GM18526 (cell line): Measurements from ENCODE around the gene LRP4.

Source experiments
- POLR2A ChIP-seq: IDR thresholded peaks from 3 replicates; pipeline ENCODE4 v1.6.1; 2011; ENCODE audit not compliant: insufficient read length; ENCODE audit errors: extremely low read depth

Gene LRP4

DNA sequence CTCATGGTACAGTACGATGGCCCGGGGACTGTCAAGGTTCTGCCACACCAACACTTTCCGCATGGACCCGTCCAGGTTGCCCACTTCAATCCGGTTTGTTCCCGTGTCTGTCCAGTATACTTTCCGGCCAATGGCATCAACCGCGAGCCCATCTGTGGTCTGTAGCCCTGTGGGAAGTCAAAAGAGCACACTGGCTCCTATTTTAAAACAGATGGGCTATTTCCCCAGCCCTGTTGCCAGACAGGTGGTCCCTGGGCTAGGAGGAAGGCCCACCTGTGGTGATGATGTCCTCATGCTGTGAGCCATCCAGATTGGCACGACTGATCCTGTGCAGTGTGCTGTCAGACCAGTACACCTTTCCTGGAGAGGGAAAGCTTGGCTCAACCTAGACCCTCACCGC lies 41.9 kb downstream of the LRP4 start:
- TF ChIP-seq POLR2A = no peak

DNA sequence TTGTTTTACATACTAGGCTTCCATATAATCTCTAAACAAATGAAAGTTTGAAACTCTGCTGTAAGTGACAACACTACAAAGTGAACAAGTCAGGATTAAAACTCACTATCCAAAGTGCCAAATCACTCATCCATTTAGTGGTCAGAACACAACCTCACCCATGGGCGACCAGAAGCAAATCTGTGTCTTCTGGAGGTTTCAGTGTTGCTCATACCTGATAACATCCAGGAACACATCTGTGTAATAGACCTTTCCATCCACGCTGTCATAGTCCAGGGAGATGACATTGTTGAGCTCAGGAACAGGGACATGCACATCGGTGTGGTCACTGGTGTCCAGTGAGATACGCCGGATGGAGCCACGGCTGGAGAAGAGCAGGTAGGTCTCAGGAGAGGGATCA lies 43.8 kb downstream of the LRP4 start:
- no peak for TF ChIP-seq POLR2A

DNA sequence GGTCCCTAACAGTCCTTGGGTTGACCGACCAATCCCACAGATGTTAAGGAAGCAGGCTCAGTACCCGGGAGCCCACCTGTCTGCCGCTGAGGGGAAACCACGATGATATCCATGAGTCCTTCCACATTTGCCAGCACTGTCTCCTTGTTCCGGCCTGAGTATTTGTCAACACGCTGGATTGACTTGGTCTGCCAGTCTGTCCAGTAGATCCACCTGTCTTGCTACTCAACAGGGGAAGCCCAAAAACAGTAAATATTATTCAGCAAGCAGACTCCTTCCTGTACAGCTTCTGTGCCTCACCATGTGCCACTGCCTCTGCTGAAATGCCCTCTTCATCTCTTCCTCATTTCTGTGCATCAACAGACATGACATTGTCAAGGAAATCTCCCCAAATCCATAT lies 49.4 kb downstream of the LRP4 start:
- no peak for TF ChIP-seq POLR2A

DNA sequence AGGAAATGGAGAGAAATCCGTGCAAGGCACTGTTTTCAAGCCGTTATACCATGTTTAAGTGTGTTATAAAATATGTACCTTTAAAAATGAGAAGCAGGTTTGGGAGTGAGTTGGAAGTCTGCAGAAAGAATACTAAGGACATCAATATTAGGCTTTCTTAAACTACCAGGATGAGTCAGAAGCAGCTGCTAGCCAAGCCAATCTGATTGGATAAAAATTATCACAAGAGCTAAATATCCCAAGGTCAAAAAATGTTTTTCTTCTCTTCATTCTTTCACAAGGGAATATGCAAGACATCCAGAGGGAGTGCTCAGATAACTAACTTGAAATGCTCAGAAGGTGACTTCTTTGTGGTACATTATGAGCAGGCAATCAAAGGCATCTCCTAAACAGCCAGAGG lies 53.0 kb downstream of the LRP4 start:
- no peak for TF ChIP-seq POLR2A

DNA sequence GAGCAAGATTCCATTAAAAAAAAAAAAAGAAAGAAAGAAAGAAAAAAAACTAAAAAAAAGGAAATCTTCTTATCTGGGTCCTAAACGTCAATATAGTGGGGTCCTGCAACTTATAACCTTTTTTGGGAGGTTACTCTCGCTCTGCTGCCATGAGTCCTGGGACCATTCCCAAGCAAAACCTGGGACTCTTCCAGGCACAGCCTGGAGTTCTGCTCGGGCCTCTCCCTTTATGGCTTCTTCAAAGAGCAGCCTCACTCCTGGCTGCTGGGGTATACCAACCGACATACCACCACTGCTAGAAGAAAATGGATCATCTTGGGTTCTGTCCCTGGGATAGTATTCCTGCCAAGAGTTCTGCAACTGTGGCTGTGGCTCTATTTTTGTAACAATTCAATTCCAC lies 58.1 kb downstream of the LRP4 start:
- no peak for TF ChIP-seq POLR2A

DNA sequence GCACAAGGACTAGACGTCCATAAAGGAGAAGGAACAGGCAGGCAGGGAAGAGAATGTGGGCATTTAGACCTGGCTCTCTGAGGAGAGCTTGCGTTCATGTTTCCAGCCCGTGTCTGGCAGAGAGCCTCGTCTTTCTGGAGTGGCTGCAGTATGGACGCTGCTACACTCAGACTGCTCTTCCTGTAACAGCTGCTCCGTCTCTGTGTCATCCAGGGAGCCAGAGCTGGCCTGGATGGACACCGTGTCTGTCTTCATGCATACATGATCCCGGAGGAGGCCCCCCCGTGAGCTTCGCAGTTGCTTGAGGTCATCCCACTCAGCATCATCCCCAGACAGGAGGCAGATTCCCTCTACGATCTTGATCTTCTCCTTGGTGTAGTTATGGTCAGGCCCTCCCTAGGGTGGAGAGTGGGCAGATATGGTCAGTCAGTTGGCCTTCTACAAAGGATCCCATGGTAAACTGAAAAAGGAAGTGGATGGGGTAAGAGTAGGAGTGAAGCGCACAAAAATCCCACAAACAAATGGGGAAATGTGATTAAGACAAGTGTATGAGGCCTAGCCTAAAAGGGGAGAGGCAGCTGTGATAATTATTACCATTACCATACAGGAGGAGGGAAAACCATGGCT lies 59.3 kb downstream of the LRP4 start:
- TF ChIP-seq POLR2A = no peak

DNA sequence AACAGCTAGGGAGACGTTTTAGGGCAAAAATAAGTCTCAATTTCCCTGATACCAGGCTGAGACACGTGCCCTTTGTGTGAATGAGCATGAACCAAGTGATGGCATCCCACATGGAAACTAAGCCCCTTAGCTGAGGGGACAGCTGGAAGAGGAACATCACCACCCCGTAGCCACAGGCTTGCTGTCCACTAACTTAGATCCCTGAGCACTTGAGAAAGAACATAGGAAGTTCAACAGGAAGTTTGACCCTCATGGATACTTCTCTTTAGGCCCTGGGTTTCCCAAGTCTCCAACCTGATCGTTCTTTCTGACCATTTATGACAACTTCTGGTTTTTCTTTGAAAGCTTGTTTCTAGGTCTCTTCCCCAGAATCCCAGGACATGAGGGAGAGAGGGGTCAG lies 60.7 kb downstream of the LRP4 start:
- TF ChIP-seq POLR2A = no peak

DNA sequence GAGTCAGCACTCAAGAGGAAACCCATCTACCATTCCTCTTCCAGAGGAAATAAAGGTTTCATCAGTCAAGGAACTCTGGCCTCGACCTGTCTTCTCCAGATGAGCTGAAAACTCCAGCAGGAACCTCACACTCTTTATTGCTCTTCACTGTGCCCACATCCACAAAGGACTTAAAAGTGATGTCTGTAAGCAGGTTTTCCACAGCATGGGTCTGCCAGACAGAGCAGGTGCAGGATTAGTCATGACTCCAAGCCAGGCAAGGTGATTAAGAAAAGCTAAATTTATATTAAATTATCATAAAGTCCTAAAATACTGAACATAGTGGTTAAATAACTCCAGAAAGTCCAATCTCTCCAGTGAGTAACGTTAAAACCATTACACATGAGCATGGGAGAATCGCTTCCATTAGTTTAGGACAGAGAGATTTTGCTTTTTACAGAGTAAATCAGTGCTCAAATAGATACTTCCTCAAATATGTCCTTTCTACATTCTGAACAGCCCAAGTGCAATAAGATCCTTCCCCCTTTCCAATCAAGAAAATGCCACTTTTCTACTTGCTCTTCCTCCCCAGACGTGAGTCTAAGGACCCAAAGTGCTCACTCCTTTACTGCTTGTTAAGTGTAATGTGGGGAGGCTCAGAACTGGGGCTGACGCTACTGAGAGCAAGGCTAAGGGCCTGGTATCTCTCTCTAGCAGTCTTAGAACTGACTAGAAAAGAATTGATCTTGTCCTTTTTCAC lies 61.6 kb downstream of the LRP4 start:
- TF ChIP-seq POLR2A = no peak

DNA sequence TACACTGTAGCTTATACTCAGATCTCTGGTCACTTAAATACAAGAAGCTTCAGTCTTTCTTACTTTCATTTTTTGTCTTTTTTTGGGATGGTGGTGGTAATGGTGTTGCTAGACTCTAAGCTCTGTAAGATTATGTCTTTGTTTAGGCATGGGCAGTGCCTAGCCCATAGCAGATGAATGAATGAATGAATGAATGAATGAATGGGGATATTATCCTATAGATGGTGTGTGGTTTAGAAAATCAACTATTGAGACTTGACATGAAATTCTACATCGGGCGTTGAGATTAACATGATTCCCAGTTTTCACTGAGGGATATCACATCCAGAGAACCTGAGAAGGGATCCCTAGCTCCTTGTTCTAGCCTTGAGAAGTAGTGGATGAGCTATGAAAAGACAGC lies 62.5 kb downstream of the LRP4 start:
- TF ChIP-seq POLR2A = no peak

DNA sequence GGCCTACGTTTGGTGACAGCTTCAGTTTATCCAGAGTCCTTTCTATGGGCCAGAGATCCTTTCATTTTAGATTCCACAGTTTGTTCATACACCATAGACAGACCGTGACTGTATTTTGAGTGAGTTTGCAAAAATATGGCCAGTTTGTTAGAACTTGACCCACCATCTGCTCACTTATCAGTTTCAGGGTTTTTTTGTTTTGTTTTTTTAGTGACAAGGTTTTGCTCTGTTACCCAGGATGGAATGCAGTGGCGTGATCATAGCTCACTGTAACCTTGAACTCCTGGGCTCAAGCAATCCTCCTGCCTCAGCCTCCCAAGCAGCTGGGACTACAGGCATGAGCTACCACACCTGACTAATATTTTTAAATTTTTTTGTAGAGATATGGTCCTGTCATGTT lies 63.2 kb downstream of the LRP4 start:
- no peak for TF ChIP-seq POLR2A

DNA sequence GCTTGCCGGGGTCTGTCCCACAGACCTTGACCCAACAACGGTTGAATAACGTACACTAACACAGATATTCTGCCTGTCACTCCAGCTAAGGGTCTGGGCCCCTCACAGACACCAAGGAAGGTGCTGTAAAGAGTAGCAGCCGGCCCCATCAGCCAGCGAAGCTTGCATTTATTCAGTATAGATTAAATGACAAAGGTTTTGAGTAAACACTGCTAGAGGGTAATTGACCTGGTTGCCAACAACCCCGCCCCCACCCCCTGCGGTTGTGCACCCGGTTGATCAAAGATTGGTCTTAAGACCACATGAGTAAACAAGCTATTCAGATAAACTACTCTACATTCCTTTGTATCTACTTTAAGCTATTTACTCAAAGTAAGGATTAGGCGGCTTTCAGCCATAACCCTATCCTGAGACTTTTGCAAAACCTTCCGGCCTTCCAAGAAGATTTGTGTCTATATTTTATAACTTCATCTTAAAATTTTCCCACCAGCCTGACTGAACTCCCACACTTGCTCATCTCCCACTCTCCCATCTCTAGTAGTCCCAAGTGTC lies 67.4 kb downstream of the LRP4 start:
- no peak for TF ChIP-seq POLR2A

DNA sequence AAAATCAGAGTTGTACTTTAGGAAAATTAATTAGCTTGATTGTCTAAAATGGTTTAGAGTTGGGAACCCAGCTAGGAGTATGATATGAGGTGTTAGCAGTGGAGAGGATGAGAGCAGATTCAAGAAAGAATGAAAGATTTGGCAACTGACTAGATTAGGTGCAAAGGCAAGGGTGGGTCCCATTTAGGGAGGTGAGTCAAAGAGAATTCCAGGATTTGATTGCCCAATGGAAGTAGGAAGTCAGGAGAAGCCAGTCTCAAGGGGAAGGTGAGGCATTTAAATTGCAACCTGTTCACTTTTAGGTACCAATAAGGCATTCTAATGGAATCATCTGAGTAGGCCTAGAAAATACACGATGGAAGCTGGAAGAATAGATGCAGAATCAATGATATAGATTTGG lies 68.7 kb downstream of the LRP4 start:
- TF ChIP-seq POLR2A = no peak

DNA sequence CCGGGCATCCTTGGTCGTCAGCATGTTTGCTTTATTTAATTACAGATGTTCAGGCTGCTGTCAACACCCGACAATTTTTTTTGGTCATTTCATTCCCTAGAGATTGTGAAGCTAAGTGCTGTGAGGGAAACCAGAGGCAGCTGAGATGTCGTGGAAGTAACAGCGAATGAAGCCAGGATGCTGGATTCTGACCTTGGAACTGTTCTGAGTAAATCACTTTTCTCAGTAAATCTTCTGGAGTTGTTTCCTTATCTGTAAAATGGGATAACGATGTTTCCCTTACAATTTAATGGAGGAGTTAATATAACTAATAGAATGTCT lies 71.9 kb downstream of the LRP4 start:
- TF ChIP-seq POLR2A = no peak

DNA sequence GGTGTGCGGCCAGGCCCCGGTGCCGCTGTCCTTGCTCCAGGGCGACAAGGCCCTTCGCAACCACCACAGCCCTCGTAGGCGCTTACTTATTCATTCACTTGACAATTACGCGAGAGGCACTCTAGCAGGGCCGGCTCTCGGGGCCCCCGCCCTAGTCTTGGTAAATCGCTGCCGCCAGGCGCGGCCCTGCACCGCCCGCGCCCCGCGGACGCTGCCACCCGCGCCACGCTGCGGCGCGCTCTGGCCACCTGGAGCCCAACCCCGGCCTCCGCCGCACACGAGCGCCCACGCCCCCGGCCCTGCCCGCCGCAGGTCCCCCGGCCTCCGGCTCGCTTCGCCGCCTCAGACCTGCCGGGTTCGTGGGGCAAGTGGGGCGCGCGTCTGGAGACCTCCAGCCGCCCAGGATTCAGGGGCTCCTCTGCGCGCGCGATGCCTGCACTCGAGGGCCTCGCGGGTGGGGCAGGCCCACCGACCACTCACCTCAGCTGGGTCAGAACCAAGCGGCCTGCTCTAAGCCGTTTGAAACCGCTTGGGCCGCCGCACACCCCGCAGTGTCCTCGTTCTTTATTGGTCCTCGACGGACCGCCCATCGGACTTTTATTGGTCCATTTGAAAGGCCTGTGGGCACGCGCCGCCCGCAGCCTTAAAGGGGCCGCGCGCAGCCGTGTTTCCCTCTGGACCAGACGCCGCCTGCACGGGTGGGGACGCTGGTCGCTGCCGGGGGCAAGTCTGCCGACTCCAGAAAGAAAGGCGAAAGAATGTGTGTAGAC lies 72.4 kb downstream of the LRP4 start, which contains the start of gene CKAP5:
CKAP5 (minus strand) TSS at position 541 of the 770 bp plus-strand sequence. CDS start 25,049 bp downstream, outside the sequence.
- TF ChIP-seq POLR2A = peak; percentile 80

DNA sequence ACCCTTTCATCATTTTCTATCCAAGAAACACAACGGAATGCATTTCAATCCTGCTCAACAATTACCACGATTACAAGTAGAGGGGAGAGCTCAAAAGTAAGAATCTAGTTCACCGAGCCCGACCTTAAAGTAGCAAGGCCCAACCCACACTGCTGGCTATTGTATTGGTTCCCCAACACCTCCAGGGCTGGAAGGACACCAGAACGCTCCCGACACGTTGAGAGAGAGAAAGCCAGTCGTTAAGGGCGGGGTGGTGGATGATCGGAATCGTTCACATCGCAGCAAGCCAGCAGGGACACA lies 73.0 kb downstream of the LRP4 start:
- no peak for TF ChIP-seq POLR2A

DNA sequence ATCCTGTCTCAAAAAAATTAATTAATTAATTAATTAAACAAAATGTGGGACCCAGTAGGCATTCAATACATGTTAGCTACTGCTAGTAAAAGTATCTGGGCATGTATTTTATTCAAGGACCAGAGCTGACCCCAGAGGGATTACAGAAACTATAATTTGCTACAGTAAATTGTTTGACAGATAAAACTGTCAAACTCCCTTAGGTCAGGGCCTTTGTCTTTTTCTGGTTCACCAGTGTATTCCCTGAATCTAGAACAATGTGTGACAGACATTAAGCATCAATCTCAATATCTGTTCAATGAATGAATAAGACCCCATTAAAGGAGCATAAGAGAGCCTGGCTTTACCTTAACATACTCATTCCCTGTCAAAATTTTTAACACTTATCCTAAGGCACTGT lies 78.2 kb downstream of the LRP4 start:
- no peak for TF ChIP-seq POLR2A
